HEK293 (cell line): ENCODE measurements around the gene ACP4.

Source experiments
- ATF2 ChIP-seq: fragments of 450-650 bp; formaldehyde crosslinking; IDR thresholded peaks from 2 replicates; pipeline ENCODE4 v1.5.1; 2016; ENCODE audit warnings: missing biosample characterization, missing genetic modification characterization, low read depth
- BCL11A ChIP-seq: fragments of 450-650 bp; formaldehyde crosslinking; IDR thresholded peaks from 2 replicates; pipeline ENCODE4 v1.5.1; 2016; ENCODE audit warnings: low read depth, missing biosample characterization, missing genetic modification characterization
- BCL11B ChIP-seq: fragments of 450-650 bp; formaldehyde crosslinking; IDR thresholded peaks from 2 replicates; pipeline ENCODE4 v1.5.1; 2016; ENCODE audit warnings: low read depth, missing biosample characterization, missing genetic modification characterization
- KLF8 ChIP-seq: fragments of 450-650 bp; formaldehyde crosslinking; IDR thresholded peaks from 2 replicates; pipeline ENCODE4 v1.5.1; 2016; ENCODE audit warnings: missing biosample characterization, missing genetic modification characterization
- RBAK ChIP-seq: fragments of 450-650 bp; formaldehyde crosslinking; IDR thresholded peaks from 2 replicates; pipeline ENCODE4 v1.5.1; 2016; ENCODE audit warnings: missing biosample characterization, missing genetic modification characterization
- REPIN1 ChIP-seq: fragments of 450-650 bp; formaldehyde crosslinking; IDR thresholded peaks from 2 replicates; pipeline ENCODE4 v1.5.1; 2017; ENCODE audit warnings: missing biosample characterization, missing genetic modification characterization, low read depth
- SCRT1 ChIP-seq: fragments of 450-650 bp; formaldehyde crosslinking; IDR thresholded peaks from 2 replicates; pipeline ENCODE4 v1.5.1; 2016; ENCODE audit warnings: missing biosample characterization, missing genetic modification characterization, borderline replicate concordance
- SCRT2 ChIP-seq: fragments of 450-650 bp; formaldehyde crosslinking; IDR thresholded peaks from 2 replicates; pipeline ENCODE4 v1.5.1; 2016; ENCODE audit warnings: missing biosample characterization, missing genetic modification characterization
- ZBTB21 ChIP-seq: fragments of 450-650 bp; formaldehyde crosslinking; IDR thresholded peaks from 2 replicates; pipeline ENCODE4 v1.5.1; 2017; ENCODE audit warnings: missing biosample characterization, missing genetic modification characterization
- ZBTB44 ChIP-seq: fragments of 450-650 bp; IDR thresholded peaks from 2 replicates; pipeline ENCODE4 v1.5.1; 2018; ENCODE audit warnings: missing biosample characterization, mild to moderate bottlenecking, missing genetic modification characterization
- ZBTB7A ChIP-seq: fragments of 450-650 bp; formaldehyde crosslinking; IDR thresholded peaks from 2 replicates; pipeline ENCODE4 v1.5.1; 2016; ENCODE audit warnings: low read depth, missing biosample characterization, missing genetic modification characterization
- ZEB2 ChIP-seq: fragments of 450-650 bp; formaldehyde crosslinking; IDR thresholded peaks from 2 replicates; pipeline ENCODE4 v1.5.1; 2016; ENCODE audit warnings: missing biosample characterization, missing genetic modification characterization
- ZFP69B ChIP-seq: fragments of 450-650 bp; formaldehyde crosslinking; IDR thresholded peaks from 2 replicates; pipeline ENCODE4 v1.5.1; 2016; ENCODE audit warnings: missing biosample characterization, missing genetic modification characterization
- ZNF214 ChIP-seq: fragments of 450-650 bp; formaldehyde crosslinking; IDR thresholded peaks from 2 replicates; pipeline ENCODE4 v1.5.1; 2017; ENCODE audit warnings: missing biosample characterization, mild to moderate bottlenecking, missing genetic modification characterization, borderline replicate concordance
- ZNF266 ChIP-seq: fragments of 450-650 bp; formaldehyde crosslinking; IDR thresholded peaks from 2 replicates; pipeline ENCODE4 v1.5.1; 2016; ENCODE audit warnings: missing biosample characterization, missing genetic modification characterization, low read depth
- ZNF292 ChIP-seq: fragments of 450-650 bp; formaldehyde crosslinking; IDR thresholded peaks from 2 replicates; pipeline ENCODE4 v1.5.1; 2016; ENCODE audit warnings: low read depth, missing biosample characterization, missing genetic modification characterization, borderline replicate concordance
- ZNF488 ChIP-seq: fragments of 450-650 bp; formaldehyde crosslinking; IDR thresholded peaks from 2 replicates; pipeline ENCODE4 v1.5.1; 2016; ENCODE audit warnings: missing biosample characterization, missing genetic modification characterization
- ZNF530 ChIP-seq: fragments of 450-650 bp; formaldehyde crosslinking; IDR thresholded peaks from 2 replicates; pipeline ENCODE4 v1.5.1; 2016; ENCODE audit warnings: low read depth, missing biosample characterization, missing genetic modification characterization
- ZNF571 ChIP-seq: fragments of 450-650 bp; formaldehyde crosslinking; IDR thresholded peaks from 2 replicates; pipeline ENCODE4 v1.5.0; 2017; ENCODE audit warnings: missing biosample characterization, missing genetic modification characterization
- ZNF580 ChIP-seq: fragments of 450-650 bp; formaldehyde crosslinking; IDR thresholded peaks from 2 replicates; pipeline ENCODE4 v1.5.1; 2016; ENCODE audit warnings: missing biosample characterization, missing genetic modification characterization
- ZNF596 ChIP-seq: fragments of 450-650 bp; IDR thresholded peaks from 2 replicates; pipeline ENCODE4 v1.5.0; 2018; ENCODE audit warnings: missing biosample characterization, mild to moderate bottlenecking, missing genetic modification characterization, moderate library complexity
- ZNF629 ChIP-seq: fragments of 450-650 bp; formaldehyde crosslinking; IDR thresholded peaks from 2 replicates; pipeline ENCODE4 v1.5.1; 2017; ENCODE audit warnings: missing biosample characterization, missing genetic modification characterization
- ZNF664 ChIP-seq: fragments of 450-650 bp; formaldehyde crosslinking; IDR thresholded peaks from 2 replicates; pipeline ENCODE4 v1.5.1; 2016; ENCODE audit warnings: missing biosample characterization, missing genetic modification characterization
- ZNF791 ChIP-seq: fragments of 450-650 bp; formaldehyde crosslinking; IDR thresholded peaks from 2 replicates; pipeline ENCODE4 v1.5.1; 2016; ENCODE audit warnings: missing biosample characterization, missing genetic modification characterization
- ZSCAN16 ChIP-seq: fragments of 450-650 bp; formaldehyde crosslinking; IDR thresholded peaks from 2 replicates; pipeline ENCODE4 v1.5.1; 2016; ENCODE audit warnings: missing biosample characterization, missing genetic modification characterization

ACP4 gene

GRCh38 chr19:50790922-50791467 lies 780 bp downstream of the ACP4 start (continued):
- TF ChIP-seq ZNF664, result peak; percentile 15; the same call in 1 of the 2 replicates
- TF ChIP-seq ZNF791 (tag by site-specific recombination), result no peak
- no peak for TF ChIP-seq ZNF266 (tag by site-specific recombination)
- peak; percentile 69; the same call in 1 of the 2 replicates for TF ChIP-seq SCRT1 (tag by site-specific recombination)
- 0 out of 2 replicates have a peak, but pooled peaks have one; percentile 8 for TF ChIP-seq ZSCAN16 (tag by site-specific recombination)
- TF ChIP-seq ATF2 (tag by site-specific recombination), result no peak
- 0 out of 2 replicates have a peak, but pooled peaks have one; percentile 28 for TF ChIP-seq ZEB2 (tag by site-specific recombination)
- no peak for TF ChIP-seq ZNF530
- TF ChIP-seq RBAK (tag by site-specific recombination), result no peak
- no peak for TF ChIP-seq ZNF488 (tag by site-specific recombination)
- no peak for TF ChIP-seq ZFP69B (tag by site-specific recombination)
- peak; percentile 33; the same call in 1 of the 2 replicates for TF ChIP-seq ZNF580 (tag by site-specific recombination)
- TF ChIP-seq ZBTB21 (tag by site-specific recombination), result 0 out of 2 replicates have a peak, but pooled peaks have one; percentile 11
- no peak for TF ChIP-seq ZNF596 (tag by site-specific recombination)
- no peak for TF ChIP-seq ZNF214 (tag by site-specific recombination)
- TF ChIP-seq REPIN1 (tag by site-specific recombination), result no peak
- TF ChIP-seq ZNF629, result no peak
- peak; percentile 27; the same call in 1 of the 2 replicates for TF ChIP-seq KLF8 (tag by site-specific recombination)
- TF ChIP-seq ZBTB7A, result peak; percentile 94
- no peak for TF ChIP-seq ZNF571 (tag by site-specific recombination)
- peak; percentile 100 for TF ChIP-seq BCL11A (tag by site-specific recombination)
- peak; percentile 100 for TF ChIP-seq BCL11B (tag by site-specific recombination)
- TF ChIP-seq SCRT2, result peak; percentile 72
- TF ChIP-seq ZNF292 (tag by site-specific recombination), result no peak
- TF ChIP-seq ZBTB44 (tag by site-specific recombination), result no peak
